EL (cell line): ENCODE data around the gene SMCO2.
A peak's percentile ranks its signal among the peaks of the same experiment; 100 is the strongest.
"Not testable (repeated sequence)": the region's sequence is repeated elsewhere in the genome, so short reads cannot be mapped to it uniquely, and the experiment has no call there.

Experiments used
- DNase-seq: peaks from one replicate; pipeline ENCODE4 v3.0.0-alpha.2; 2016

The SMCO2 gene

DNA sequence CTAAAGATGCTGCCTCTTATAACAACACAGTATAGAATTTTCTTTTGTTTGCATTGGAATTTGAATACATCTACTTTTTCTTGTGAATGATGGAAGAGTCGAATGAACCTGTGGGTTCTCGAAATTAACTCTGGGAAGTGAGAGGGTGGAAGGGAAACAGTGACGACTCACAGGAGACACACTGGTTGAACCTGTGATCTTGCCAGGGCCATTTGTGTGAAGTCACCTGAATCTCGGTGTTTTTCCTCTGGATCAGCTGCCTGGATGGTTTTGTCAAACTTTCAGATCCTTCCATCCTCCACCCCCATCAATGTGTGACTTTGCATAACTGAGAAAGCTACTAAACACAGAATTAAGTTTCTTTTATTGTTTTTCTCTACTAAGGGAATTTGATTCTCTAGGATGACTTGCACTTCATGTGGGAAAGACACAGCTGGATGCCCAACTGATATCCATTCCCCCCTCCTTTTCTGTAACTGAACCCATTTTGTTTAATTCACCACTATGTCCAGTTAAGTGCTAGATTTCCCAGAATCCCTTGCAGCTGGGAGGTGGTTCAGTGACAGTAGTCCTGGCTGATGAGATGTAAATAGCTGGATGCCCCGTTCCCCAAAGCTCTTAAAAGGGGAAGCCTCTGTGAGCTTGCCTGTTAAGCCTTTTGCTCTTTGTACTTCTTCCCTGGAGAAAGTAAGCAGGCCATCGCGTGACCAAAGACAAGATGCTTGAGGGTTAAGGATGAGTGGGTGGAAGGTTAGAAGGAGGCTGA, 83.8 kb downstream of the SMCO2 start:
- DNase-seq = no peak

GRCh38 chr12:27531896-27532295, 85.4 kb downstream of the SMCO2 start:
- DNase-seq = no peak

DNA sequence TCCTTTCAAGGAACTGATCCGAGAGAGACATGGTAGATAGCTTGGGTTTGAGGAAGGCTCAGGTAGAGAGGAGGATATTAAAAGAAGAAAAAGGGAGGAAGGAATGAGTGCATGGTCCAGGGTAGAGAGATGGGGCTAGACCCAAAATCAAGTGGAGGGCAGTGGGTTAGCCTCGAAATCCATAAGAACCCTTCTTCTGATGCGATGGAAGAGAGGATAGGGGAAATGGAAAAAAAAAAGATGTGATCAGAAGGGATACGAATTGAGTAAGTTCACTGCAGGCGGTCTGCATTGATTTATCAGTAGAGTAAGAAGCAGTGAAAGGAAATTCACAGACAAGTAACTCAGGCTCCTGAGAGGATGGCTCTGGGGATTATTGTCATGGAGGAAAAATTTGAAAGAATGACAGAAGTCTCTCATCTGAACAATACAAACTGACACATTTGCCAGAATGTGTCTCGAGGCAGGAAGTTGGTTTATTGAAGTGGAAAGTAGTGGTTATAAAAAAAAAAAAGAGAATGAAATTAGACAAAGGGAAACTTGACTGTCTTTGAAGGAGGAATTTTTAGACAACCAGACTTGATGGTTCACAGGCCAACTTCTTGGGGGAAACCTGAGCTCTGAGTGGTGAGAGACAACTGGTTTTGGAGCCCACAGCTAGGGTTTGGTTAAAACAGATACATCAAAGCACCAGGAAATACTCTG, 87.7 kb downstream of the SMCO2 start:
- DNase-seq = no peak

DNA sequence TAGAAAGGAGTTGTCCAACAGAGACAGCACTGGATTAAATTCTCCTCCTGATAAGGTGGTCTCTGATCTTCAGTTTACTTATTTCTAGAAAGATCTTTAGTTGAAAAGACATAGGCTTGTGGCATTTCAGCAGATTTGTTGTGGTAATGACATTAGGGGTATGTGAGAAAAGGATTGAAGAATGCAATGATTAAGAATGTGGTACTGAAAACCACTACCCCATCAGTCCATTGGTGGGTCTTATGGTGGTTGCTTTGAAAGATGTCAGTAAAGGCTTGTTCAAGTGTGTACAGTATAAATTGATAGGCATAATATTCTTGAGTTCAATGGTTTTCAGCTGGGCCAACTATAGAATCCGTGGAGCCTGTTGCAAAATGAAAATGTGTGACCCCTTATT, 88.2 kb downstream of the SMCO2 start:
- no peak for DNase-seq

DNA sequence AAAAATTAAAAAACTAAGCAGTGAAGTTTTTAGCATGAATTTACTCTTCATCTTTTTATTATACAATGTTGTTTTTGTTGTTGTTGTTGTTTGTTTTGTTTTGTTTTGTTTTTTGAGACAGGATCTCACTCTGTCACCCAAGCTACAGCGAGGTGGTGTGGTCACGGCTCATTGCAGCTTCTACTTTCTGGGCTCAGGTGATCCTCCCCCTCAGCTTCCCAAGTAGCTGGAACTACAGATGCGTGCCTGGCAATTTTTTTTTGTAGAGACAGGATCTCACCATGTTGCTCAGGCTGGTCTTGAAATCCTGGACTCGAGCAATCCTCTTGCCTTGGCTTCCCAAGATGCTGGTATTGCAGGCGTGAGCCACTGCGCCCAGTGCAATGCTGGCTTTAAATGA, 88.8 kb downstream of the SMCO2 start:
- DNase-seq = no peak

GRCh38 chr12:27537855-27538675, 91.5 kb downstream of the SMCO2 start:
- DNase-seq = no peak

DNA sequence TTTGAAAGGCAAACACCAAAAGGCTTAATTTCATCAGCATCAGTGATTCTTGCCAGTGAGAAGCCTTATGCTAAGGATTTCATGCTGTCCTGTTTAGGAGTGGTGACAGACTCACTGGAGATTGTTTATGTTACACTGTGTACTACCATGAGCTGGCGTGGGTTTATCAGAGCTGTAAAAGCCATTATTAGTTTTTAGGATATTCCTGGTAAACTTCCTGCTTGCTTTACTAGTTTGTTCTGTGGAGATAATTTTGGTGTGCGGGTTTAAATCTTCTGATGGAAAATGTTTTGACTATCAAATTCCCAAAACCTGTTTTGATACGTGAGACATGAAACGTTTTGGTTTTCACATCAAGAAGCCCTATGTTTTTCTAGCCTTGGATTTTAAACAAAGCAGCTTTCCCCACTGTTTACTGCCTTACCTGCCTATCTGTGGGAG, 92.7 kb downstream of the SMCO2 start:
- peak; percentile 48 for DNase-seq

DNA sequence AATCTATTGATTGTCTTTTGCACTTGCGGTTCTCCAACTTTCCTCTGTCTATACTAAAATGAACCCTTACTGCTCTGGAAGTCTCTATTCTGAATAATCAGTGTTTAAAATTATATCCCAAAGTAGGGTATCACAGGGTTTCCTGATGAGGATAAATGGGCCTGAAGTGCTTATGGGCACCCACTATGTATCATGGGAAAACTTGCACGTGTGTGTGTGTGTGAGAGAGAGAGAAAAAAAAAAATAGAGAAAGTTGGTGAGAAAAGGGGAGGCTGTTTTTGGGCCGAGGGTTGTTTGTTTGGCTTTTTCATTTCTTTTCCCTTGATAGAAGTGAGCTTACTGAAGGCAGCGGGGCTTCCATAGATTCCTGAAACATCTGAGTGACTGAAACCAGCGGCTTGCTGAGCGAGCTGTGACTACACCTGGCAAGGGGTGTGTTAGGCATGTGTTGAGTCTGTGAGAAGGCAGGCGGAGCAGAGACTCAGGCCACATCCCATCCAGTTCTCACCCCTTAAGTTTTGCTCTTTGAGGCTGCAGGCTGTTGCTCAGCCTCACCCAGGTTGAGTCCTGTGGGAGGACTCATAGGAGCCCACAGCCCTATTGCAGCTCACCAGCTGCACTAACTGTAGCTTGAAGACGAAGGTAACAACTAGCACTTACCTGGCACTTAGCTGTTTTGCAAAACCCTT, 94.6 kb downstream of the SMCO2 start:
- DNase-seq = no peak

GRCh38 chr12:27542628-27543027, 96.1 kb downstream of the SMCO2 start:
- DNase-seq = peak; percentile 93

- not testable (repeated sequence) for DNase-seq
Measured at GRCh38 chr12:27544858-27545257, 98.3 kb downstream of the SMCO2 start.

- DNase-seq = no peak
Measured at GRCh38 chr12:27545665-27546064, 99.1 kb downstream of the SMCO2 start.

DNA sequence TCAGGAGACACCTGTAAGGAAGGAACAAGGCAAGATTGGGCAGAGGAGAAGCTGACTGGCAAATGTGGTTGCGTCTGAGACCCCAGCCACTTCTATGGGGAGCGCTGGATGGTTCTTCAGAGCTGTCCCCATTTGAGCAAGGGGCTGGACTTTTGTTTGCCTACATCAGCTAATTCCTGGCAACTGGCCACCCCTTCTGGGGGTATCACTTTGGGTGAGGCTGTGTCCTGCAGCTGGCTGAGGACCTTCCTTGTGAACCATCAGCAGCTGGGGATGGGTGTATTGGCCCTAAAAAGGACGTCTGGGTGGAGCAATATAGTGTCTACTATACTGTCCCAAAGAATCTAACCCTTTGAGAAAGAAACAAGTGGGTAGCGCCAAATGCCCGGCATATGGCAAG, 101.1 kb downstream of the SMCO2 start:
- DNase-seq = no peak

DNA sequence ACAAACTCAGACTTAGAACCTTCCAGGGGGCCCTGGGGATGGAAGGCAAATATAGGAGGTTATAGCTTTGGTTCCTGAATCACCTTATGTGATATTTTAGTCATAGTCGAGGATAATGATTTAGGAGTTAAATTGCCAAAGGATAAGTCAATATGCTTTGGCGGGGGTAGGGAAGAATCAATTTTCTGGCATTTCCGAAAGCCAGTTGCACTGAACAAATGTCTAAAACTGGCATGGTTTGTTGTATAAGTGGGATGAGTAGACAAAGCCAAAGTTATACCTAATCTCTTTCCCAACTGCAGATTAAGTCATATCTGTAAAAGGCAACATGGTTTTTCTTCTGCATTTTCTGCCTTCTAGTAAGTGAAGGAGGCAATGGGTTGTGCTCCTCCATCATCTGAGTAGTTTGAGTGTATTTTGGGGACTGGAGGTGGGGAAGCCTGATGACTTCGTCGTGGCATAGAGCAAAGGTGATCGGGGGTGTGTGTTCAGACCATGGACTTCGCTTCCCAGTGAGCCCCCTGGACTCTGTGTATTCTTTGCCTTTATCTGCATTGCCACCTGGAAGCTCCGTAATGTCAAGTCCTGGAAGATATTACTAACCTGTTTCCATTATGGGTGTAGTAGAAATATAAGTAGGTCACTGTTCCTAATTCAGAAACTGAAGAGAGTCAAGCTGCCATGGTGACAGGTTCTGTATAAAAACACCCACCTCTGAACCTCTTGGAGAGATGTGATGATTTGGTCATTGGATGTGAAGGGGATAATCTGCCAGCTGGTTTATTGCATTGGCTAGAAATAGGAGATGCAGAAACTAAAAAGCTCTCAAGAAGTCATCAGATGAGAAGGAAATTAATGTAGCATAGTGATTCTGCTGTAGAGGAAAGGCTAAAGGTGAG, 102.0 kb downstream of the SMCO2 start:
- no peak for DNase-seq

GRCh38 chr12:27549236-27549800, 102.8 kb downstream of the SMCO2 start:
- peak; percentile 88 for DNase-seq

DNA sequence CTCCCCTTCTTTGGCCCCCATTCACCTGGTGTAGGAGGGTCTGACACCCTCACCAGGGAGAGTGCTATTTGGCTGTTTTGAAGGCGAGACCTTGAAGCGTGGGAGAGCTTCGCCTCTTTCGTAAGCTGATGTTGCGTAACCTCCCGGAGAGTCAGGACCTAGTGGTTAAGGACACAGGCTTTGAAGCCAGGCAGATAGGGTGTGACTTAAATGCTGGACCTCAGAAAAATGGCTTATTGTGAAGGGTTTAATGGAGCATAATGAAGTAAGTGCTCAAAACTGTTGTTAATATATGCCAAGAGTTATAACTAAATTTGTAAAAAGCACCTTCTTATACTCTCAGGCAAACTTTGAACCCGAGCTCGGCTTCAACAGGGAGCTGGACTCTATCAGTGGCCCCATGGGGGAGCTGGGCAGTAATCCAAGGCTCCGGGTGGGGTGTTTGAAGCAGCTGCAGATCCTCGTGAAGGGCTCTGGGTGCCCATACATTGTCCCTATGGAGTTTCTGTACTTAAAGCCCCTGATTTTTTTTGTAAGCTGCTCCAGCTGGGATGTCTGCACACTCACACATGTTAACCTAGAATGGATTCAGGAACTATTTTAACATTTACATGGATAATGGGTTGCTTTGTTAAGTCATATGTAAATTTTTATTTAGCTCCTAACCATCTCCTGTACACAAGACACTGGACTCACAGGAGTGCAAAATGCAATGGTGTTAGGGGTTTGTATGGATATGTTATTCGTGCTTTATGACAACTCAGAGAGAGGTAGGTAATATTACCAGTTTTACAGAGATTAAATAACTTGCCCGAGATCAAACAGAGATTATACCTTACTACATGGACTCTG, 103.5 kb downstream of the SMCO2 start:
- DNase-seq = peak; percentile 96

DNA sequence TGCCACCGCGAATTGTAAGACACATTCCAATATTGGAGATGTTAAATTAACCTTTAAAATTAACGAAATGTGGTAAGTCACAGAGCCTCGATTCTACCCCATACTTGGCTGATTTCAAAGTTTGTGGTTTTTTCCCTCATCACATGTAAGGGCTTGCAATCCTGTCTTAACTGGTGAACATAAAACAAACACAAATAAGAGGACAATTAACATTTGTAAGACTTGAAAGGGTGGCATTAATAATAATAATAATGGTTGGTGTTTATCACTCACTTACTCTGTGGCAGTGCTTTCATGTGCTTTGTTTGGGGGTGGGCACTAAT, 104.1 kb downstream of the SMCO2 start:
- no peak for DNase-seq

DNA sequence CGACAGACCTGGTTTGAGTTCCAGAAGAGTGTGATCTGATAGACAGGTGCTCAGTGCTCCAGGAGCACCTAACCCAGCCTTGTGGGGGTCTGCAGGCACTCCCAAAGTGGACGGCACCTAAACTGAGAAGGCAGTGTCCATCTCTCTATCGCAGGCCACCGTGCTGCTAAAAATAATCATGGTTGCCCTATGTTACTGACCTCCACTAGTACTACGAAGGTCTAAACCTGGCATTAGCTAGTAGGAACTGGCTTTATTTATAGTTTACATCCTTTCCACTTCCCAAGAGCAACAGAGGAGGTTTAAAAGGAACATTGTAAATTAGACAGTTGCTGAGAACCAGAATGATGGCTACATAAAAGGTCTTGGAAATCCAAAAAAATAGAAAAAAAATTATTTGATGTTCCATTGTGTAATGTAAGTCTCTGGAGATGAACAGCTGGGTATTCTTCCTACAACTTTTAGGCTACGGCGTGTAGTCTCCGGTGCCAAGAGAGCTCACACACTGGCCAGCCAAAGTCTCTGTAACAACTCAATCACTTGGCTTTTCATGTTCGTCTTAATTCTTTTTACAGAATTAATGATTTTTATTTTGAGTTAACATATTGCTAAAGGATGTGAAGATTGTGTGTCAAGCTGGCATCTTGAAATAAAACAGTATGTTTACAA, 104.8 kb downstream of the SMCO2 start:
- no peak for DNase-seq
